ENCODE data around the gene C1orf116.

The C1orf116 gene

GRCh38 chr1:207032528-207033017 is at the start of gene C1orf116:
TSS of gene C1orf116 (minus strand) at chr1:207032756. CDS start at chr1:207027598, 5,158 bp downstream.
- DNase-seq (ENCODE audit: low read depth) = no peak

- no peak for DNase-seq (ENCODE audit: low read depth)
Observed at GRCh38 chr1:207081806-207082205, 49.2 kb upstream of the C1orf116 start.

GRCh38 chr1:207081088-207081487 is 48.5 kb upstream of the C1orf116 start:
- DNase-seq (ENCODE audit: low read depth) = no peak

GRCh38 chr1:207079706-207080241 is 47.2 kb upstream of the C1orf116 start:
- no peak for DNase-seq (ENCODE audit: low read depth)

GRCh38 chr1:207078578-207079132 is 46.1 kb upstream of the C1orf116 start:
- no peak for DNase-seq (ENCODE audit: low read depth)

- DNase-seq (ENCODE audit: low read depth) = peak; percentile 21
Observed at GRCh38 chr1:207077470-207078377, 45.2 kb upstream of the C1orf116 start.

- DNase-seq (ENCODE audit: low read depth) = no peak
Observed at GRCh38 chr1:207077012-207077411, 44.5 kb upstream of the C1orf116 start.

GRCh38 chr1:207076181-207076955 is 43.8 kb upstream of the C1orf116 start:
- no peak for DNase-seq (ENCODE audit: low read depth)

- no peak for DNase-seq (ENCODE audit: low read depth)
Observed at GRCh38 chr1:207073906-207074820, 41.6 kb upstream of the C1orf116 start.

- DNase-seq (ENCODE audit: low read depth) = no peak
Observed at GRCh38 chr1:207072233-207072632, 39.7 kb upstream of the C1orf116 start.

GRCh38 chr1:207071426-207071825 is 38.9 kb upstream of the C1orf116 start:
- DNase-seq (ENCODE audit: low read depth) = no peak

- no peak for DNase-seq (ENCODE audit: low read depth)
Observed at GRCh38 chr1:207070811-207071210, 38.3 kb upstream of the C1orf116 start.

GRCh38 chr1:207069858-207070506 is 37.4 kb upstream of the C1orf116 start:
- no peak for DNase-seq (ENCODE audit: low read depth)

GRCh38 chr1:207069061-207069460 is 36.5 kb upstream of the C1orf116 start:
- DNase-seq (ENCODE audit: low read depth) = no peak

- no peak for DNase-seq (ENCODE audit: low read depth)
Observed at GRCh38 chr1:207067665-207068064, 35.1 kb upstream of the C1orf116 start.

- no peak for DNase-seq (ENCODE audit: low read depth)
Observed at GRCh38 chr1:207067185-207067584, 34.6 kb upstream of the C1orf116 start.

- DNase-seq (ENCODE audit: low read depth) = no peak
Observed at GRCh38 chr1:207064561-207064960, 32.0 kb upstream of the C1orf116 start.

GRCh38 chr1:207063014-207063413 is 30.5 kb upstream of the C1orf116 start:
- no peak for DNase-seq (ENCODE audit: low read depth)

- DNase-seq (ENCODE audit: low read depth) = no peak
Observed at GRCh38 chr1:207062058-207062457, 29.5 kb upstream of the C1orf116 start.

GRCh38 chr1:207060596-207060995 is 28.0 kb upstream of the C1orf116 start:
- DNase-seq (ENCODE audit: low read depth) = no peak

- DNase-seq (ENCODE audit: low read depth) = no peak
Observed at GRCh38 chr1:207059881-207060280, 27.3 kb upstream of the C1orf116 start.

Measured in activated T-cell treated with anti-CD3 and anti-CD28 coated beads for 48 hours (primary cell).